Peyer's patch (tissue), 4 donors: ENCODE data around the gene RNF123.

Experiments
- CTCF ChIP-seq, 6 experiments: fragments of 450-650 bp in 4 of 6; fragments of 200-600 bp in 2 of 6; sonication (generic) in 1 of 6; IDR thresholded peaks; one replicate each; pipeline ENCODE4 v1.5.1; 2017 to 2019; ENCODE audit warnings: antibody characterized with exemption in 6 of 6, mild to moderate bottlenecking in 3 of 6, moderate library complexity in 1 of 6
- POLR2A ChIP-seq, 2 donors: fragments of 450-650 bp; IDR thresholded peaks; one replicate each; pipeline ENCODE4 v1.5.1; 2017; ENCODE audit warnings: antibody characterized with exemption in 2 of 2, mild to moderate bottlenecking in 2 of 2, moderate library complexity in 2 of 2

DNA sequence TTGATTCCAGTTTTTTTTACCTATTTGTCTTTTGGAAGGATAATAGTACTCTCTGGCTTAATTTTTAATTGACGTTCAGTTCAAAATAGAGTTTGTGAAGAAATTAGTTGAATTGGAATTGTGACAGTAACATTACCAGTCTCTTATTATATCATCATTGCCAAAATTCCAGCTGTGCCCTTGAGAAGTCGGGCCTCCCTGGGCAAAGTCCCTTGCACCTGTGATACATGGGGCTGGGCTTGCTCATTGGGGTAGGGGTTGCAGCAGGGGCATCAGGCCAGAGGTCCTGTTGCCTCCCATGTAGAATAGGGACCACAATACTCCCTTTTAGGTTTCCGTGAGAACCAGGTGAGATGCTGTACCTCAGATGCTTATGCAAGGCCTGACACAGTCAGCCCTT, 43.1 kb upstream of the RNF123 start:
- TF ChIP-seq CTCF (IDR thresholded peaks at IDR 0.05) (no peak), POLR2A (IDR thresholded peaks at IDR 0.05) (no peak)
